Suprapubic skin (tissue), 4 donors: ENCODE measurements around the gene GNAI2. TPM values are rescaled to one million over a fixed set of nuclear protein-coding genes. Genes with fewer than 3 reads are reported as not detected.

Experiments
- DNase-seq, 2 donors: peaks; one replicate each; pipeline ENCODE4 v3.0.0-alpha.2; 2019; ENCODE audit warnings: low spot score in 2 of 2
- H3K27ac ChIP-seq: fragments of 200-600 bp; sonication (generic); one replicate; pipeline ENCODE4 v1.5.1; 2019
- H3K27me3 ChIP-seq: fragments of 200-600 bp; sonication (generic); one replicate; pipeline ENCODE4 v1.5.1; 2019
- H3K36me3 ChIP-seq: fragments of 200-600 bp; sonication (generic); one replicate; pipeline ENCODE4 v1.5.1; 2019
- H3K4me1 ChIP-seq: fragments of 200-600 bp; sonication (generic); one replicate; pipeline ENCODE4 v1.5.1; 2019
- H3K4me3 ChIP-seq: fragments of 200-600 bp; sonication (generic); one replicate; pipeline ENCODE4 v1.5.1; 2019; ENCODE audit warnings: mild to moderate bottlenecking
- H3K9me3 ChIP-seq: fragments of 200-600 bp; sonication (generic); one replicate; pipeline ENCODE4 v1.5.1; 2019
- EP300 ChIP-seq: sonication (generic); formaldehyde crosslinking; IDR thresholded peaks from one replicate; pipeline ENCODE4 v1.6.1; 2017; ENCODE audit warnings: antibody characterized with exemption
- POLR2A ChIP-seq, 2 donors: fragments of 450-650 bp; IDR thresholded peaks; one replicate each; pipeline ENCODE4 v1.6.1; 2017; ENCODE audit warnings: antibody characterized with exemption in 2 of 2, mild to moderate bottlenecking in 2 of 2, moderate library complexity in 2 of 2
- POLR2AphosphoS5 ChIP-seq, 3 donors: sonication (generic); formaldehyde crosslinking; IDR thresholded peaks; one replicate each; pipeline ENCODE4 v1.6.1; 2017; ENCODE audit warnings: antibody characterized with exemption in 3 of 3
- WGBS: methylation state at CpG from one replicate; pipeline ENCODE4 v1.1.5; 2018; 5-methylcytosine and 5-hydroxymethylcytosine counted together
- total RNA-seq, 4 donors: library from RNA; depleted of rRNA; stranded (reverse); fragments of >200 nt; gene quantifications; one replicate each; pipeline ENCODE4 v1.1.0, GENCODE V29; 2016
- TF ChIP-seq, protein P1 (sequence below), 2 donors: fragments of 200-600 bp in 1 of 2; fragments of 450-650 bp in 1 of 2; sonication (generic) in 1 of 2; IDR thresholded peaks; one replicate each; pipeline ENCODE4 v1.5.1; 2016 to 2019; ENCODE audit warnings: antibody characterized with exemption in 2 of 2, mild to moderate bottlenecking in 1 of 2, moderate library complexity in 1 of 2

The GNAI2 gene
- total RNA-seq, 4 donors from 2014 or later, result 70.9 to 91.3 (median 76.7) TPM

DNA sequence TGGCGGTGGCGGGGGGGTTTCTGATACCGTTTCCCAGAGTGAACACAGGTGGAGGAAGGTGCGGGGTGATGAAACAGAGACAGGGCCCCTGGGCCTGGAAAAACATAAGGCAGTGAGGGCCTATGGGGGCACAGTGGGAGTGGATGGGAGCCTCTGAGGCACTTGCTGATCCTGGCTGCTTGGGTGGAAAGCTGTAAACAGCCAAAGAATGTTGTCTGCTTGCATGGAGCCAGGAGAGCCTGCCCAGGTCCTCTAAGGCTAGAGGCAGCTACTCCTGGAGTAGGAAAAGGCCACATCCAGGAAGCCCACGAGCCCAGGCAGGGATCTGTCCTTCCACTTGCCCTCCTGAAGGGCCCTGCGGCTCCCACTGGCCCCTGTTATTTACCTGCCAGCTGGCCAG lies 30.0 kb downstream of the GNAI2 start:
- Histone ChIP-seq H3K27ac (peak overlapping the region; percentile 79), H3K4me3 (no peak overlapping the region)

DNA sequence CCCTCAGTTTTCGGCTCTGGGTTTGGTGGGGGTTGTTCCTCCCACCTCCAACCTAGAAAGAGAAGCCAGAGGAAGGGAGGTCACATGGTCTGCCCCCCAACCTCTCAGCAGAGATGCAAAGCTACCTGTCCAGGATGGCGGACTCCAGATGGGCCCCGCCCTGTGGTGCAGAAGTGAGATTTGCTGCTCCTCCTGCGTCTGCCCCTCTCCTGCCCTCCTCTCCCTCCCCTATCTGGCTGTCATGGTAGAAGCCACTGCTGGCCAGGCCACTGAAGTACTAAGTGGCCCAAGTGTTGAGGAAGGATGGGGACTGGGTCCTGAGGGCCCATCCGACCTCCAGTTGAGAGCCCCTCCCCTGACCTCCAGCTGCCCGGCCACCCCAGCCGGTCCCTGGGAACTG lies 30.8 kb downstream of the GNAI2 start:
- no peak for DNase-seq
- H3K27ac ChIP-seq, result peak overlapping the region; percentile 79
- 55% methylated on average over 6 of the region's 7 CpGs for WGBS
- H3K4me1 ChIP-seq, result peaks cover 72% of the 10 kb centered on the region
- TF ChIP-seq EP300, result no peak
- TF ChIP-seq, protein P1, sequence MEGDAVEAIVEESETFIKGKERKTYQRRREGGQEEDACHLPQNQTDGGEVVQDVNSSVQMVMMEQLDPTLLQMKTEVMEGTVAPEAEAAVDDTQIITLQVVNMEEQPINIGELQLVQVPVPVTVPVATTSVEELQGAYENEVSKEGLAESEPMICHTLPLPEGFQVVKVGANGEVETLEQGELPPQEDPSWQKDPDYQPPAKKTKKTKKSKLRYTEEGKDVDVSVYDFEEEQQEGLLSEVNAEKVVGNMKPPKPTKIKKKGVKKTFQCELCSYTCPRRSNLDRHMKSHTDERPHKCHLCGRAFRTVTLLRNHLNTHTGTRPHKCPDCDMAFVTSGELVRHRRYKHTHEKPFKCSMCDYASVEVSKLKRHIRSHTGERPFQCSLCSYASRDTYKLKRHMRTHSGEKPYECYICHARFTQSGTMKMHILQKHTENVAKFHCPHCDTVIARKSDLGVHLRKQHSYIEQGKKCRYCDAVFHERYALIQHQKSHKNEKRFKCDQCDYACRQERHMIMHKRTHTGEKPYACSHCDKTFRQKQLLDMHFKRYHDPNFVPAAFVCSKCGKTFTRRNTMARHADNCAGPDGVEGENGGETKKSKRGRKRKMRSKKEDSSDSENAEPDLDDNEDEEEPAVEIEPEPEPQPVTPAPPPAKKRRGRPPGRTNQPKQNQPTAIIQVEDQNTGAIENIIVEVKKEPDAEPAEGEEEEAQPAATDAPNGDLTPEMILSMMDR (IDR thresholded peaks at IDR 0.05), result no peak
- no peak for TF ChIP-seq POLR2A (IDR thresholded peaks at IDR 0.05)
- TF ChIP-seq POLR2AphosphoS5 (IDR thresholded peaks at IDR 0.05), result no peak
- H3K27me3 ChIP-seq, result no peaks in the 10 kb centered on the region
- no peaks in the 10 kb centered on the region for H3K9me3 ChIP-seq
- peak overlapping the region; percentile 44 for H3K4me3 ChIP-seq
- no peaks in the 10 kb centered on the region for H3K36me3 ChIP-seq

More for the DNA sequence above, 30.0 kb downstream of the GNAI2 start:
- Histone ChIP-seq H3K9me3 (no peaks in the 10 kb centered on the region), H3K36me3 (no peaks in the 10 kb centered on the region), H3K4me1 (peaks cover 79% of the 10 kb centered on the region), H3K27me3 (no peaks in the 10 kb centered on the region)
- 75% methylated on average over 6 of the region's 6 CpGs for WGBS
- DNase-seq, result no peak
- no peak for TF ChIP-seq EP300
- no peak for TF ChIP-seq POLR2A (IDR thresholded peaks at IDR 0.05)
- TF ChIP-seq, protein P1 (IDR thresholded peaks at IDR 0.05), result no peak

DNA sequence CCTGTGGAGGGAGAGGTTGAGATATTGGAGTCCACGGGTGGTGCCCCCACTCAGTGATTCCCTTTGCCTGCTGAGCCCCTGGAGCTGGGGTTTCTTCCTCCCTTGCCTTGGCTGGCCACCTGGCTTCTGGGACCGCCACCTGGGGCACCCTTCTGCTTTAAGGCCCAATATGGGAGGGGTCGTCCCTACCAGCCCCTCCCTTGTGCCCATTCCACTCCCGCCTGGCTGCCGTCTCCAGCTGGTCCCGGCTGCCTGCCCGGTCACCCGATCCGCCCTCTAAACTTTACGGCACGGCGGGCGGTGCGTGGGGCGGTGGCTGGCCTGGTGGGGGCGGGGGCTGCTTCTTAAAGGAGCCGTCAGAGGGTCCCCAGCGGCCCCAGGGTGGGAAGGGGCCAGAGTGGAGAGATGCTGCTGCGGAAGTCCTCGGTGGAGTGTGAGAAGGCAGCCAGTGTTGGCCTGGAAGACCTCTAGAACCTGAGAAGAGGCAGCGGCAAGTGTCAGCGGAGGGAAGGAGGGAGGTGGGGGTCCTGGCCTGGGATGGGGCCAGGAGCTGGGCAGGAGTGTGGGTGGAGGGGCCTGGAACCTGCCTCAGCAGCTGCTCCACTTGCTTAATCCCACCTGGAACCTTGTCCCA lies 31.4 kb downstream of the GNAI2 start:
- H3K4me1 ChIP-seq, result peaks cover 72% of the 10 kb centered on the region
- WGBS, result 35% methylated on average over 6 of the region's 22 CpGs
- DNase-seq, result no peak

DNA sequence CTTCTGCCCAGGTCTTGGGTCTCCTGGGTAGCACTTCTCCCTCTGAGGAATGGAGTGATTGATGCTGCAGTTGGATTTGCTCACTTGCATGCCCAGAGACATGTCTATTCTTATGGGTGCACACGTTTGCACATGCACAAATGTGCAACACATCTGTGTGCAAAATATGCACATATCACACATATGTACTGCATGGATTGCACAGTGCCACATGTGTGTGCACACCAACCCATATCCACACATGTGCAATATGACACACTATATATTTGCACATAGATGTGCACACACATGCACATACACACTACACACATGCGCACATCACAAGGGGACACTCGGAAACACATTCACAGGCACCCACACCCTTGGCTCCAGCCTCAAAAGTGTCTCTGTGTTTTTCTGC lies 32.3 kb downstream of the GNAI2 start:
- peak overlapping the region; percentile 44 for H3K4me3 ChIP-seq
- no peaks in the 10 kb centered on the region for H3K27me3 ChIP-seq
- 40% methylated on average over 3 of the region's 3 CpGs for WGBS
- TF ChIP-seq POLR2AphosphoS5 (IDR thresholded peaks at IDR 0.05) (no peak), POLR2A (IDR thresholded peaks at IDR 0.05) (no peak), EP300 (no peak)
- TF ChIP-seq, protein P1 (IDR thresholded peaks at IDR 0.05), result no peak
- H3K36me3 ChIP-seq, result no peaks in the 10 kb centered on the region
- H3K27ac ChIP-seq, result peak overlapping the region; percentile 79
- peaks cover 80% of the 10 kb centered on the region for H3K4me1 ChIP-seq
- DNase-seq, result no peak
- no peaks in the 10 kb centered on the region for H3K9me3 ChIP-seq

More for the DNA sequence above, 31.4 kb downstream of the GNAI2 start:
- TF ChIP-seq POLR2A (IDR thresholded peaks at IDR 0.05), result no peak
- TF ChIP-seq EP300, result no peak
- TF ChIP-seq, protein P1 (IDR thresholded peaks at IDR 0.05), result no peak
- no peak for TF ChIP-seq POLR2AphosphoS5 (IDR thresholded peaks at IDR 0.05)
- Histone ChIP-seq H3K27ac (peak overlapping the region; percentile 79), H3K4me3 (peak overlapping the region; percentile 44), H3K36me3 (no peaks in the 10 kb centered on the region), H3K27me3 (no peaks in the 10 kb centered on the region), H3K9me3 (no peaks in the 10 kb centered on the region)

DNA sequence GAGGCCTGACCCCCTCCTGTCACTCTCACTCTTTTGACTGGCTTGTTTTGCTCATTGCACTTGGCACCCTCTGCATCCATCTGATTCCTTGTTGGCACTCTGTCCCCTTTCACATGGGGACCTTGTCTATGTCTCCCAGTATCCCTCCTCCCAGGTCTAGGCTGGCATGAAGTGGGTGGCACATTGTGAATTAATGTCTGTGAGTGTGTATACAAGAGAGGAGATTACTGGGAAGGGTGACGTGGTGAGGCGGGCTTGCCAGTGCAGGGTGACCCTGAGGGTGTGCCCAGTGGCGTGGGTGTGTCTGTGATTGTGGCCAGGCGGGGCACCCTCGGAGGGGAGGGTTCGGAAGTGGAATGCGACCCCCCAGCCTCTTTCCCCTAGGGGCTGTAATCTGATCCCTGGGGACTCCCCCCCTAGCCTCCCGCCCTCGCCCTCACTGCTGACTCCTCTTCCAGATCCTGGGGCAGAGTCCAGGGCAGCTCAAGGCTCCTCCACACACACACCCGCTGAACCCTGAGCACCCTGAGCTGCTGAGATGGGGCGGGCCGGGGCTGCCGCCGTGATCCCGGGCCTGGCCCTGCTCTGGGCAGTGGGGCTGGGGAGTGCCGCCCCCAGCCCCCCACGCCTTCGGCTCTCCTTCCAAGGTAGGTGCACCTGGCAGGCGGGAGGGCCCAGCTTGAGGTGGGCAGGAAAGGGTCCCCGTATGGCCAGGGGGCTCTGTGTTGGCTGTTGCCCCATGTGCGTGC lies 32.9 kb downstream of the GNAI2 start, which contains the start of gene SEMA3B:
Gene SEMA3B (plus strand): TSS at position 445 of the 749 bp plus-strand sequence. CDS start 94 bp downstream, at position 539.
- H3K27ac ChIP-seq, result peak within 1 kb of the TSS; percentile 79
- 27% methylated on average over 13 of the region's 21 CpGs for WGBS
- no peaks in the 10 kb centered on the region for H3K9me3 ChIP-seq
- H3K27me3 ChIP-seq, result peaks cover 5% of the 10 kb centered on the region
- H3K4me3 ChIP-seq, result peak within 1 kb of the TSS; percentile 44
- TF ChIP-seq, protein P1 (IDR thresholded peaks at IDR 0.05), result no peak
- no peak for TF ChIP-seq POLR2A (IDR thresholded peaks at IDR 0.05)
- no peak for TF ChIP-seq POLR2AphosphoS5 (IDR thresholded peaks at IDR 0.05)
- TF ChIP-seq EP300, result no peak
- H3K4me1 ChIP-seq, result peaks cover 83% of the 10 kb centered on the region
- peak in 1 of 2 donors; percentile 78 for DNase-seq
- no peaks in the 10 kb centered on the region for H3K36me3 ChIP-seq
